Lower leg skin (tissue), 4 donors: ENCODE results near the gene ZFYVE21. TPM values are rescaled to one million over a fixed set of nuclear protein-coding genes. Genes with fewer than 3 reads are reported as not detected.

Experiments
- DNase-seq, 2 donors: peaks; one replicate each; pipeline ENCODE4 v3.0.0-alpha.2; 2019; ENCODE audit warnings: low spot score in 2 of 2
- H3K4me3 ChIP-seq: fragments of 200-600 bp; sonication (generic); 2 replicates; pipeline ENCODE4 v1.5.1; 2017; ENCODE audit warnings: mild to moderate bottlenecking, low read depth; ENCODE audit not compliant: poor library complexity, severe bottlenecking
- CTCF ChIP-seq, 3 donors: fragments of 450-650 bp; IDR thresholded peaks; one replicate each; pipeline ENCODE4 v1.5.1; 2016; ENCODE audit warnings: antibody characterized with exemption in 3 of 3, mild to moderate bottlenecking in 3 of 3, moderate library complexity in 2 of 3
- POLR2A ChIP-seq, 2 donors: fragments of 450-650 bp; IDR thresholded peaks; one replicate each; pipeline ENCODE4 v1.6.1; 2016 to 2017; ENCODE audit warnings: antibody characterized with exemption in 2 of 2, mild to moderate bottlenecking in 1 of 2, moderate library complexity in 1 of 2
- WGBS, 2 donors: methylation state at CpG; one replicate each; pipeline ENCODE4 v1.1.5; 2018; 5-methylcytosine and 5-hydroxymethylcytosine counted together
- intact Hi-C: fragments of 100-400 bp; cut with DNase I; formaldehyde crosslinking; loops from one replicate; pipeline ENCODE4 v1.15.0; 2023; ENCODE audit warnings: low total_unique reads
- total RNA-seq, 4 donors: library from RNA; depleted of rRNA; stranded (reverse); fragments of >200 nt; gene quantifications; one replicate each; pipeline ENCODE4 v1.1.0, GENCODE V29; 2016

Gene ZFYVE21
- total RNA-seq, 4 donors from 2014 or later: 133 to 269 (median 154) TPM

GRCh38 chr14:103738701-103739451, 23.3 kb downstream of the ZFYVE21 start:
- peak in 1 of 2 donors; percentile 83 for DNase-seq
- 83 to 84% methylated on average over 34 of the region's 34 CpGs for WGBS, 2 donors
- TF ChIP-seq POLR2A (IDR thresholded peaks at IDR 0.05): no peak
- TF ChIP-seq CTCF (IDR thresholded peaks at IDR 0.05): no peak
- intact Hi-C loops: no loop called here
- no peak overlapping the region for H3K4me3 ChIP-seq

GRCh38 chr14:103739466-103739792, 23.8 kb downstream of the ZFYVE21 start:
- DNase-seq: peak in 1 of 2 donors; percentile 73

GRCh38 chr14:103739793-103740501, 24.3 kb downstream of the ZFYVE21 start:
- intact Hi-C loops: no loop called here
- DNase-seq: peak in 1 of 2 donors; percentile 82
- WGBS, 2 donors: 87 to 90% methylated on average over 13 to 19 of the region's 30 CpGs
- TF ChIP-seq CTCF (IDR thresholded peaks at IDR 0.05): no peak
- no peak for TF ChIP-seq POLR2A (IDR thresholded peaks at IDR 0.05)
- H3K4me3 ChIP-seq: no peak overlapping the region

More at GRCh38 chr14:103739466-103739792, 23.8 kb downstream of the ZFYVE21 start:
- intact Hi-C loops: no loop called here
- no peak overlapping the region for H3K4me3 ChIP-seq
- no peak for TF ChIP-seq POLR2A (IDR thresholded peaks at IDR 0.05)
- TF ChIP-seq CTCF (IDR thresholded peaks at IDR 0.05): no peak
- WGBS, 2 donors: 92 to 97% methylated on average over 4 to 6 of the region's 6 CpGs

GRCh38 chr14:103740991-103741689, 25.5 kb downstream of the ZFYVE21 start:
- TF ChIP-seq POLR2A (IDR thresholded peaks at IDR 0.05) (no peak), CTCF (IDR thresholded peaks at IDR 0.05) (no peak)
- peak in 1 of 2 donors; percentile 68 for DNase-seq
- 73 to 82% methylated on average over 9 to 14 of the region's 14 CpGs for WGBS, 2 donors
- H3K4me3 ChIP-seq: no peak overlapping the region
- intact Hi-C loops: no loop called here

- no peak for TF ChIP-seq CTCF (IDR thresholded peaks at IDR 0.05)
- TF ChIP-seq POLR2A (IDR thresholded peaks at IDR 0.05): no peak
- peak in 1 of 2 donors; percentile 81 for DNase-seq
- 81 to 83% methylated on average over 9 of the region's 9 CpGs for WGBS, 2 donors
- H3K4me3 ChIP-seq: no peak overlapping the region
- intact Hi-C loops: no loop called here
These were observed 26.3 kb downstream of the ZFYVE21 start for GRCh38 chr14:103741876-103742275.
